ENCODE data around the gene TCFL5.

Gene TCFL5

DNA sequence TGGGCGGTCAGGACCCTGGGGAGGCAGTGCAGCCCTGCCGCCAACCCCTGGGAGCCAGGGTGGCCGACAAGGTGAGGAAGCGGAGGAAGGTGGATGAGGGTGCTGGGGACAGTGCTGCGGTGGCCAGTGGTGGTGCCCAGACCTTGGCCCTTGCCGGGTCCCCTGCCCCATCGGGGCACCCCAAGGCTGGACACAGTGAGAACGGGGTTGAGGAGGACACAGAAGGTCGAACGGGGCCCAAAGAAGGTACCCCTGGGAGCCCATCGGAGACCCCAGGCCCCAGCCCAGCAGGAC is 48.8 kb downstream of the TCFL5 start:
- DNase-seq (ENCODE audit: low read depth in 2 of 2): no peak

GRCh38 chr20:62812181-62812906 is 49.3 kb downstream of the TCFL5 start:
- DNase-seq (ENCODE audit: low read depth in 2 of 2): no peak

- no peak for DNase-seq (ENCODE audit: low read depth in 2 of 2)
These were observed 49.9 kb downstream of the TCFL5 start for GRCh38 chr20:62811720-62812119.

DNA sequence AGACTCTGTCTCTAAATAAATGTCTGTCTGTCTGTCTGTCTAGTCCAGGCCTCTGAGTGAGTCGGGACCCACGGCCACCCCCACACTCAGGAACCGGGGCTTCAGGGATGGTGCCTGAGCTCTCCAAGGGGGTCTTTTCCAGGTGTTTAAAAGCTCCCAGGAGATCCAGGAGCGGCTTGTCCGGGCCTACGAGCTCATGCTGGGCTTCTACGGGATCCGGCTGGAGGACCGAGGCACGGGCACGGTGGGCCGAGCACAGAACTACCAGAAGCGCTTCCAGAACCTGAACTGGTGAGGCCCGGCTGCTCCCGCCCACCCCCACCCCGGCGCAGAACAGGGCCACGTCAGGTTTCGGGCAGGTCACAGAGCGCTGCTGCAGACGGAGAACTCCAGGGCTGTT is 50.3 kb downstream of the TCFL5 start:
- DNase-seq (ENCODE audit: low read depth in 2 of 2): no peak

- no peak for DNase-seq (ENCODE audit: low read depth in 2 of 2)
These were observed 51.8 kb downstream of the TCFL5 start for GRCh38 chr20:62809530-62810428.

DNA sequence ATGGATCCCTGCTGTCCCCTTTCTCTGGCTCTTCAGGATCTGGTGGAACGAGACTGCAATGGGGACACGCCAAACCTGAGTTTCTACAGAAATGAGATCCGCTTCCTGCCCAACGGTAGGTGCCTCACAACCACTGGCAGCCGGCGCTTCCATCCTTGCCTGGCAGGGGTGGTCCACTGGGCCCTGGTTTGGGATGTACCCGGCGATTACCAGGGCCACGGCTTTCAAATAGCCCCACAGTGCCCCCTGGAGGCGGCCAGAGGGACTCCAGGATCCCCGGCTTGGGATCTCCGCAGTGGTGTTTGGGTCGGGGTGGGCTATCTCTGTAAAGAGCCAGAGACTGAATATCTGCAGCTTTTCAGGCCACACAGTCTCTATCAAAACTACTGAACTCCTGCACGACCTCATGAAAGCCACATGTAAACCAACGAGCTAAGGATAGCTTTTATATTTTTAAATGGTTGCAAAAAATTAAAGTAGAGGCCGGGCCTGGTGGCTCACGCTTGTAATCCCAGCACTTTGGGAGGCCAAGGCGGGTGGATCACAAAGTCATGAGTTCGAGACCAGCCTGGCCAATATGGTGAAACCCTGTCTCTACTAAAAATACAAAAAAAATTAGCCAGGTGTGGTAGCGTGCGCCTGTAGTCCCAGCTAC is 53.3 kb downstream of the TCFL5 start:
- peak; percentile 51 to 65 for DNase-seq (ENCODE audit: low read depth in 2 of 2)

DNA sequence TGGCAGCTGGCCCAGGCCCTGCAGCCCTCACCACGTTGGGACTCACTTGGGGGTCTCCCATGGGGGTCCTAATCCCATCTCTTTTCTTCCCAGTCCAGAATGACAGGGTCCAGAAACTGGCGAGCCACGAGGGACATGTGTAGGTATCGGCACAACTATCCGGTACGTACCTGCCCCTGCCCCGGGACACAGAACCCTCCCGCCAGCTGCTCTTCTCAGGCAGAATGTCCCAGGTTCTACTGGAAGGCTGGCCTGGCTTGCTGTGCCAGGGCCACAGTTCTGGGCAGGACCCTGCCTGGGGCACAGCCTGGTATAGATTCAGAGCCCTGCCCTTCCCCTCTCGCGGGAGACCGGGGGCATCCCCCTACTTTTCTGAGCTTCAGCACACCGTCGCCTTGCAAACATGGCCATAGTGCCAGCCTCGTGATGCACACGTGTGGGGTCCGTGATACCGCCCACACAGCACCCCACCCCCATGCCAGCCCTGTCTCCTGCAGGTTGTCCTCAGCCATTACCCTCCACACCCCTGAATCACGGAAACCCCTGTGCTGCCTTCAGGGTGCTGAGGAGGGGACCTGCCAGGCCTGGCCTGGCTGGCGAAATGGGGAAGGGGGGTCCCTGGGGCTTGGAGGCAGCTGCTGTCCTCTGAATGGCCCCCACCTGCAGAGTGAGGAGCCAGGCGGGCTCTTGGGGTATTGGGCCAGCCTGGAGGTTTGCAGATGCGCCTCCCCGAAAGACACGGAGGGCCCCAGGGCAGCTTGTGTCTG is 54.0 kb downstream of the TCFL5 start:
- no peak for DNase-seq (ENCODE audit: low read depth in 2 of 2)

DNA sequence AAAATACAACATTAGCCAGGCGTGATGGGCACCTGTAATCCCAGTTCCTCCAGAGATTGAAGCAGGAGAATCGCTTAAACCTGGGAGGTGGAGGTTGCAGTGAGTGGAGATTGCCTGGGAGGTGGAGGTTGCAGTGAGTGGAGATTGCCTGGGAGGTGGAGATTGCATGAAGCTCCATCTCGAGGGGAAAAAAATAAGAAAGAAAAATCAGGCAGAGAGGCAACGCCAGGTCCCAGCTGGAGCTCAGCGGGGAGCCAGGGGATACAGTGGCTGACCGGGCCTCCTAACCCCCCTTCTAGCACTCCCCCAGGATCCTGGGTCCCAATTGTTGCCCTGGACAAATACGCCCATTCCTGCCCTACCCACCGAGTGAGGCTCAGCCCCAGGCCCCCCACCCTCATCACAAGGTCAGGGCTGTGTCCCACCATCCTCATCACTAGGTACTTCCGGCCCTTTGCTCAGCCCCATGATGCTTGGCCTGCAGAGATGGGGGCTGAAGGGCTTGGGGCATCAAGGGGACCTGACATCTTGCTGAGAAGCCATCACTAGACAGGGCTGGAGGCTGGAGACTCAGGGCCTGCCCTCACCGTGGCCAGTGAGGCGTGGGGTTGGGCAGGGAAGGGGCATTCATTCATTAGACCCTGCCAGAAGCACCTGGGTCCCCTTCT is 55.1 kb downstream of the TCFL5 start:
- no peak for DNase-seq (ENCODE audit: low read depth in 2 of 2)

DNA sequence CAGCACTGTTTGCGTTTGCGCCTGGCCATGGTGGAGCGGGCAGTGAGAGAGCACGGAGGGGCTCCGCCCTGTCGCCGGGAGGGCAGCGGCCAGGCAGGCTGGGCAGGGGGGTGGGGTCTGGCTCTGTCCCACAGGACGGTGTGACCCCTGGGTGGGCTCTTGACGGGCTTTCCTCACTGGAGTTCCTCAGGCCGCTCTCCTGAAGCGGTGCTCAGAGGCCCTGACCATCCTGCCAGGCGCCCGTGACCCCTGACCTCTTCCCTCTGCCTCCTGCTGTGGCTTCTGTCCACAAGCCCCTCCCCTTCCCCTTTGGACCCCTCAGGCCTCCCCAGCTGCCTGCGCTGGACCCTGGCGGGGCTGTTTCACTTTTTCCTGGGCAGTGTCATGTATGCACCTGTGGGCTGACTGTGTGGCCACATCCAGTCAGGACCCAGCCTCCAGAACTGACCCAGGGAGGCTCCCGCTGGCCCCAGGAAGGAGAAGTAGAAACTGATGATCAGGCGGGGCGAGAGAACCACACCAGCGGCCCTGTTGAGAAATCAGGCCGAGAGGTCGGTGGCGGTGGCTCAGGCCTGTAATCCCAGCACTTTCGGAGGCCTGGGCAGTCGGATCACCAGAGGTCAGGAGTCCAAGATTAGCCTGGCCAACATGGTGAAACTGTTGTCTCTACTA is 55.8 kb downstream of the TCFL5 start:
- no peak for DNase-seq (ENCODE audit: low read depth in 2 of 2)

- no peak for DNase-seq (ENCODE audit: low read depth in 2 of 2)
These were observed 56.4 kb downstream of the TCFL5 start for GRCh38 chr20:62805155-62805710.

DNA sequence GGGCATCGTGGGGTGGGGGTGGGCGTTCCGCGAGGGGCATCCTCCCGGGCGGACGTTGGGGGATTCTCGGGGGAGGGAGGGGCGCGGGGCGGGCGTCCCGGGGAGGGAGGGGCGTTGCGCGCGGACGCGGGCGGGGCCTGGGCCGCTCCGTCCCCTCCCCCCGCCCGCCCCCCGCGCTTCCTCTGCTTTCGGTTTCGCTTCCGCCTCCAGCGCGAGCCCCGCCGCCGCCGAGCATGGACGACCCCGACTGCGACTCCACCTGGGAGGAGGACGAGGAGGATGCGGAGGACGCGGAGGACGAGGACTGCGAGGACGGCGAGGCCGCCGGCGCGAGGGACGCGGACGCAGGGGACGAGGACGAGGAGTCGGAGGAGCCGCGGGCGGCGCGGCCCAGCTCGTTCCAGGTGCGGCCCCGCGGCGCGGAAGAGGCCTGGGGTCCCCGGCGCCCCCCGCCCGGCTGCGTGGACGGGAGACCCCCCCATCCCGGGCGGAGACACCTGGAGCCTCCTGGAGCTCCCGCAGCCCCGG is 56.9 kb downstream of the TCFL5 start, which contains the start of gene OGFR:
TSS of gene OGFR (plus strand) at position 209 of the 528 bp plus-strand sequence. CDS start at position 234, 25 bp downstream.
- peak in 1 of 2 donors; percentile 55 for DNase-seq (ENCODE audit: low read depth in 2 of 2)

- DNase-seq (ENCODE audit: low read depth in 2 of 2): no peak
These were observed 57.5 kb downstream of the TCFL5 start for GRCh38 chr20:62804021-62804626.

- no peak for DNase-seq (ENCODE audit: low read depth in 2 of 2)
These were observed 59.5 kb downstream of the TCFL5 start for GRCh38 chr20:62802026-62802712.

- DNase-seq (ENCODE audit: low read depth in 2 of 2): no peak
These were observed 60.2 kb downstream of the TCFL5 start for GRCh38 chr20:62801284-62802010.

DNA sequence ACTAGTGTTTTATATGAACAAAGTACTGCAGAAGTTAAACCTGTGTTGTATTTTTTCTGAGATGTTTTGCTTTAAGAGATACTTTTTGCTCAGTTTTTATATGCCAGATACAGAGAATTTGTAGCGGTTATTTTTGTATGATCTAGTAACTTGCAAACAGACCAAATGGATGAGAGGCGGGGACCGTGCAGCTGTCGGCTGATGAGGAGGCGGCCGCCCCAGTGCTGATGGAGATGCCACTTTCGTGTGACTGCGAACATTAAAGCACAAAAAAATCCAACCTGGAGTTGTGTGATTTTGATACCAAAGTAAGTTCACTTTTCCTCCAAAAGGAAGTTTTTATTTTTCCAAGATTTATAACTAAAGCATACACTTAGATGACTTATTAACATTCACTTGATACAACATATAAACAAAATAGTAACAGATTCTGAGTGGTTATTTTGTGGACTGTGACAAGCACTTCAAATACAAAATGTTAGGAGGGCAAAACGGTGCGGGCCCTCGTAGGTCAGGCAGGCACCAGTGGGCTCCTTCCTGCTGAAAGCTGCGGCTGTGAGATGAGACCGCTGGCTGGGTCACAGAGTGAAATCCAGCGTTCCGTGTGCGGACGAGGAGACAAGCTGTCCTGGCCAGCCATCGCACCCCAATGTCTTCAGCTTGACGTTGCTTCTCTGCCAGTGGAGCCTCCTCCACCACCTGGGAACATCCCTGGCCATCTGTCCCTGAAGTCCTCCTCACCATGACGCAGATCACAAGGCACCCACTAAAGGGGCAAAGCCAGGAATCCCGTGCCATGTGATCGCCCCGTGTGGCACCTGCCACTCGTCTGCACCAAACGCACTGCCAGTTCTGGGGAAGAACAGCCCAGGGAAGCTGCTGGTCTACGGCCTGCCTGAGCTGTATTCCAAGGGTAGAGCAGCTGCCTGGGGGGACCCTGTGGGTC is 61.0 kb downstream of the TCFL5 start:
- DNase-seq (ENCODE audit: low read depth in 2 of 2): no peak

GRCh38 chr20:62799873-62800272 is 61.7 kb downstream of the TCFL5 start:
- DNase-seq (ENCODE audit: low read depth in 2 of 2): no peak

GRCh38 chr20:62799459-62799858 is 62.2 kb downstream of the TCFL5 start:
- DNase-seq (ENCODE audit: low read depth in 2 of 2): no peak
